HG03175 (cell line): ENCODE data around the gene F2.
"Not testable (repeated sequence)": the region's sequence is repeated elsewhere in the genome, so short reads cannot be mapped to it uniquely, and the experiment has no call there.

Source experiments
- ATAC-seq: cut with Tn5 transposase; IDR thresholded peaks from one replicate; pipeline ENCODE4 v1.9.1; 2021; ENCODE audit warnings: mild to moderate bottlenecking, moderate library complexity; ENCODE audit not compliant: unreplicated experiment

The F2 gene

GRCh38 chr11:46684367-46684766 lies 34.6 kb upstream of the F2 start:
- ATAC-seq: no peak

DNA sequence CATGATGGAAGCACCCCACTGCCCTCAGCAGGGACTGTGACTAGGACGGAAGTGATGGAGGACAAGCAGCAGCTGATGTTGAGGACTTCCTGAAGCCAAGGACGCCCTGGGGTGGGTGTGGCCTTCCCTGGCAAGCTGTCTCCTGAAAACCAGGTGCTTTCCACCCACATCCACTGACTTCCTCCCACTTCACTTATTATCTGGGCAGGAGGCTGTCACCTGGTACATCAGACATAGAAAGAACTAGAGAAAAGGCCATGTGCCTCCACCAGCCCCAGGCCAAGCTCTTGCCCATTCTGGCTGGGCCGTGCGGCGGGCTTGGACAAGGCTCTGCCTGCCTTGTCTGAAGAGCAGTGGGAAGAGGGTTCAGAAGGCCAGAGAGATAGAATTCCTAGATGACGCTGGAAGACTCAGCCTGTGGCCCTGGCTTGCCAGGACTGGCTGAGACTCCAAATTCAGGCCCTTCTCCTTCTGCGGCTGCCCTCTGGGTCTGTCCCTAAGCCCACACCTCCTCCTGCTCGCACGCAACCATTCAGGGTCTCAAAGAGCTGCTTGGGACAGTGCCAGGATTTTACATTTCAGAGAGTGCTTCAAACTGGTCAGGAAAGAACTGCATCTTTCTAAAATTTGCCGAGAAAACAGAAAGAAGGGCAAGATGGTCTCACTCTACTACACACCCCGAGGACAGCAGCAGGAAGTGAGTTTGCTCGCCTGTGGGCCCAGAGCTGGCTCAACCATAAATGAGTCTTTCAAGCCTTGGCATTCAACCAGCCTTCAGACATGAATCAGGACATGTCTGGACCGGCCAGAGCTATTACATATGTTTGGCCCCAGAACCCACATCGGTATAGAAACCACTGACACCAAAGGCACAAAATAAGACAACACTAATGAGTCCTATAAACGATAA lies 31.9 kb upstream of the F2 start:
- ATAC-seq: no peak

DNA sequence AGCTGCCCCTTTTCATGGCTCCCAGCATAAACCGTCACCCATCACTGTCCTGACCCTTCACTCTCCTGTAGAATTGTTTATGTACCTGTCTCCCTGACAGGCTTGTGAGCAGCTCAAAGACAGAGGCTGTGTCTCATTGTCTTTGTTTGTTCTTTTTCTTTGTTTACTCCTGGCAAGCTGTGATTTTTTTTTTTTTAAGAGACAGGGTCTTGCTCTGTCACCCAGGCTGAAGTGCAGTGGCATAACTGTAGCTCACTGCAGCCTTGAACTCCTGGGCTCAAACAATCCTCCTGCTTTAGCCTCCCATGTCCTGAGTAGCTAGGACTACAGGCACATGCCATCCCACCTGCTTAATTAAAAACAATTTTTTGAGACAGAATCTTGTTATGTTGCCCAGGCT lies 28.3 kb upstream of the F2 start:
- ATAC-seq: no peak

DNA sequence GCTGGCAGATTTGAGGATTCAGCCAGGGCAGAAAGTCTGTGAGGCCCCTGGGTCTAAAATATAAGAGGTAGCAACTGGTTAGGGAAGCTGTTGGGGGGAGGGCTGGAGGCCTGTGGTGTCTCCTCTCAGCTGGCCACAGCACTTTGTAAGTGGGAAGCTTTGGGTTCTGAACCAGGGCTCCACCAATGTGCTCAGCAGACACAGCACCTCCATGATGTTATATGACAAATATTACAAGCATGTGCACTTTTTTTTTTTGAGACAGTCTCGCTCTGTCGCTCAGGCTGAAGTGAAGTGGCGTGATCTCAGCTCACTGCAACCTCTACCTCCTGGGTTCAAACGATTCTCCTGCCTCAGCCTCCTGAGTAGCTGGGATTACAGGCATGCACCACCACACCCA lies 26.6 kb upstream of the F2 start:
- ATAC-seq: no peak

DNA sequence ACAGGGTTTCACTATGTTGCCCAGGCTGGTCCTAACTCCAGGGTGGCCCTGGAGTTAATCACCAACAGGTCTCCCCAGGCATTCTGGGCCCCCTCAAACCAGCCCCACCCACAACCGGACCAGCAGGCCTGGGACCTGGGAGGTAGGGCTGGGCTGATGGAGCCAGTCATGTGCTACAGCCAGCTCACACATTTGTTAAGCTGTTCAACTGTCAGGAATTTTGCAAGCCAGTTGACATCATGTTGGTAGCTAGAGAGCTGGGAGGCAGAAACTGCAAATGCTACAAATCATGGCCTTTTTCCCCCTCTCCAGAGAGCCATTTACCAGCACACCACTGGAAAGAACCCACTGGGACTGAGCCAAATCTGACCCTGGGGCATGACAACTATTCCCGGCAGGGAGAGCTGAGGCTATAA lies 25.4 kb upstream of the F2 start:
- ATAC-seq: no peak

DNA sequence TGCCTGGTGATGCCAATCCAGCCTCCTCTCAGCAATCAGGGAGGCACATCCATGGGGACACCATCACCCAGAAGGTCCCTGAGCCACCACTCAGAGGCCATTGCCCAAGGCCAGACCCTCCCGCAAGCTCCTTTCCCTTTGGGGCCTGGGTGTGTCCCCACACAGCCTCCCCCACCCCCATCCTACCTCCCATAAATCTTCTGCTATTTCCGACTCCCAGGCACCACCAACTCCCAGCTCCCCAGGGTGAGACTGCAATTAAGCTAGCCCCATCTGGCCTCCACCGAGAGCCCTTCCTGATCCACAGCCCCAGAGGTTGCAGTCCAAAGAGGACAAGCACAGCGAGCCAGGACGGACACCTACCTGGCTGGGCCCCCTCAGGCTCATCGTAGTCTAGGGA lies 24.9 kb upstream of the F2 start:
- no peak for ATAC-seq

GRCh38 chr11:46694607-46695006 lies 24.4 kb upstream of the F2 start:
- no peak for ATAC-seq

DNA sequence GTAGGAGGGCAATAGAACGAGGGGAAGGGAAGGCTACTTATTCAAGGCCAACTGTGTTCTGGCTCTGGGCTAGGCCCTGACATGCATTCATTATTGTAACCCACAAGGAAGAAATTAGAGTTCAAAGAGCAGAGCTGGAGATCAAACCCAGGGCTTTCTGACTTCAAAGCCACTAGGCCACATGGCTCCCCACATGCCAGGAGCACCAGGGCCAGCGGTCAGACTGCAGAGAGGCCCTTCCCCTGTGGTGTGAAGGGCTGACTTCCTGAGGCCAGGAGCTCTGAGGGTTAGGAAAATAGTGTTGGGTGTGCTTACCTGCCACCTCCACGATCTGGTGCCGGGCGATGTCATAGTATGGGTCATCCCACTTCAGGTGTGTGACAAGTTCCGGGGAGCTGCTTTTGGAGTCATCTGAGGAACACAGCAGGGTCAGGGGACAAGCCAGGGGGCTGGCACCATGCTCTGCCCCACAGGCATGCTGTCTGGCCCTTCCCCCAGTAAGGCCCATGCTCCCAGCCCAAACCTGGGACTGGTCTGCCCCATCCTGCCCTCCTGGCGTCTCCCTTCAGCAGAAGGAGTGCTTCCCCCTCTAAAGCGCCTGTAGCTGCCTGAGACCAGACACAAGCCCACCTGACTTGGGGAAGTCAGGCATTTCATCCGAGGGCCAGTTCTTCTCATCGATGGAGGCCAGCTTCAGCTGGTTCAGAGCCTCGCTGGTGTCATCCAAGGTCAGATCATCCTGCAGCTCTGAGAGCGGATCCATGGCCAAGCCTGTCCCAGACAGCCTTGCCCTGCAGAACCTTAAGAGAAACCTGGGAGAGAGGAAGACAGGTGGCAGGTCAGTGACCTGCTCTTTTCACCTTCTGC lies 23.4 kb upstream of the F2 start:
- ATAC-seq: no peak

GRCh38 chr11:46696212-46696558 lies 22.8 kb upstream of the F2 start:
- ATAC-seq: no peak

GRCh38 chr11:46697303-46697702 lies 21.7 kb upstream of the F2 start:
- no peak for ATAC-seq

DNA sequence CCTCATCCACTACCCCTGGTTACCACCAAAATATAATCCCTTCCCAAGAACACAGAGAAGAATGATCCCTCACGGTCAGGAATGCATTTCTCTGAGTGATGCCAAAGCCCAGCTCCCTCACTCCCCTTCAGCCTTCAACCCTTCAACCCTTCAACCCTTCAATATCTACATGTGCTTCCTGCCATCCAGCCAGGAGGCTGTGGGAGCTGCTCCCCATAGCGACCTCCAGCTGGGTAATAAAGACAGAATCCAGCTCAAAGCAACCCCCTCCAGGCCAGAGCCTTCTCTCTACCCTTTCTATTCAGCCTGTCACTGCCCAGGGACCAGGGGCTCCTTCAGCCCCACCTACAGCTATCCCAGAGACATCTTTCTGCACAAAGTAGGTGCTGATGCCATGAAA lies 21.3 kb upstream of the F2 start:
- ATAC-seq: no peak

DNA sequence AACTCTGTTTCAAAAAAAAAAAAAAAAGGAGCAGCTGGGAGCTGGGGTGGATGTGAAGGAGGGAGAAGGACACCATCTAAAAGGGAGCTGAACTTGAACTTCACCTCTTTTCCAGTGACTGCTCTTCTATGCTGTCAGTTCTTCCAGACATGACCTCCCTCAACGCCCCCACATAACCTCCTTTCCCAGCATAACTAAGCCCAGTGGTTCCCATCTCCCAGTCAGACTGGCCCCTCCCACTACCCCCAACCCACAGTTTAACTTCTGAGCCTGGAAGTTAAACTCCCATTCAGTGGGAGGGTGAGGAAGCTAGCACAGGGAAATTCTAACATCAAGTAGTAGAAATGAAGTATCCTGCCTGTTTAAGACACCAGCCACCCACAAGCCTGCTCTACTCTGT lies 20.4 kb upstream of the F2 start:
- no peak for ATAC-seq

DNA sequence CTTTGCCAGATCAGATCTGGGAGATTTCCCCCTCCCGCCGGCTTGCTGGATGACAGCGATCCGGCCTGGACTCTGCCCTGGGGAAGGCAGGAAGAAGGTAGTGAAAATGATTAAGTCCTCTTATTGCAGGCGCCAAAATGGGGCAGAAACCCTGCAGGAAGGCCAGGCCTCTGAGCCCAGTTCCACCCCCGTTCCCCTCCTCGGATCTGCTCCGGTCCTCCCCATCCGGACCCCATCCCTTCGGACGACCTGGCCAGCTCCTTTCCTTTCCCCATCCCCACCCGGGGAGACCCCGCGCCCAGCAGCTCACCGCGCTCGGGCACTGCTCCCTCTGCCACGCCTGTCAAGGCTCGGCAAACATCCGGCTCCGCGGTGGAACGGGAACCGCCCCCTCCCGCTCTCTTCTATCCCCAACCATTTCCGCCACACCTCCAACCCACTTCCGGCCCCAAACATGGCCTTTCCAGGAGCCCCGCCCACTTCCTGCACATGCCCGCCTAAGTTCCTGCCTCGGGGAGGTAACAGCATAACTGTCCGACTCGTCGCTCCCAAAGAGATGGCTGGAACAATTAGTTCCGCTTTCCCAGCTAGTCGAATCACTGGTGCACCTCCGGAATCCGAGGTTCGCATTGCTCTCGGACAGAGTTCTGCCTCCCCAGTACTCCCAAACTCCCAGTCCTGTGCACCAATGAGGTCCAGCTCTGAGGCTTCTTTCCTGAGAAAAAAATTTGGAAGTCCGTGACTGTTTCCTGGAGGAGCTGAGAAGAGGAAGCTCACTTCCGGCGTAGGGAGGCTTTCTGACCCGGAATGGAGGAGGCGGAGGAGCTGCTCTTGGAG lies 18.6 kb upstream of the F2 start, which contains the start of the genes ARHGAP1 and ZNF408:
TSS of gene ARHGAP1 (minus strand) at position 379 of the 837 bp plus-strand sequence. CDS start 4,512 bp downstream, outside the sequence.
TSS of gene ZNF408 (plus strand) at position 791 of the 837 bp plus-strand sequence. CDS start at position 808, 17 bp downstream.
- peak; percentile 90 for ATAC-seq

- ATAC-seq: no peak
Measured at GRCh38 chr11:46701078-46701654, 17.8 kb upstream of the F2 start.

- ATAC-seq: no peak
Measured at GRCh38 chr11:46705070-46705688, 13.8 kb upstream of the F2 start.

- no peak for ATAC-seq
Measured at GRCh38 chr11:46706886-46707285, 12.1 kb upstream of the F2 start.

DNA sequence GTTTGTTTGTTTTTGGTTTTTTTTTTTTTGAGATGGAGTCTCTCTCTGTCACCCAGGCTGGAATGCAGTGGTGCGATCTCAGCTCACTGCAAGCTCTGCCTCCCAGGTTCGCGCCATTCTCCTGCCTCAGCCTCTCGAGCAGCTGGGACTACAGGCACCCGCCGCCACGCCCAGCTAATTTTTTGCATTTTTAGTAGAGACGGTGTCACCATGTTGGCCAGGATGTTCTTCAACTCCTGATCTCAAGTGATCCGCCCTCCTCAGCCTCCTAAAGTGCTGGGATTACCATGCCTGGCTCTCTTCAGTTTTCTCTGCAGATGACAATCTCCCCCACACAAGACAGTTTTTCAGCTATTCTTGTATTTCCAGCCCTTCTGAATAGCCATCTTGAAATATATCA lies 9.7 kb upstream of the F2 start:
- not testable (repeated sequence) for ATAC-seq

GRCh38 chr11:46710821-46711269 lies 8.2 kb upstream of the F2 start:
- no peak for ATAC-seq

GRCh38 chr11:46711303-46711702 lies 7.7 kb upstream of the F2 start:
- ATAC-seq: no peak
